Esophagus muscularis mucosa (tissue), 4 donors: Measurements from ENCODE around the gene CDCA7. TPM values are rescaled to one million over a fixed set of nuclear protein-coding genes. Genes with fewer than 3 reads are reported as not detected.
"Not testable (repeated sequence)": the region's sequence is repeated elsewhere in the genome, so short reads cannot be mapped to it uniquely, and the experiment has no call there.

Source experiments
- DNase-seq: peaks from one replicate; pipeline ENCODE4 v3.0.0-alpha.2; 2017; ENCODE audit errors: extremely low spot score
- H3K27ac ChIP-seq, 4 donors: fragments of 200-600 bp; sonication (generic); replicated peaks in 1 of 4; 1 replicate in 3 of 4; 2 replicates in 1 of 4; pipeline ENCODE4 v1.5.1; 2016 to 2019; ENCODE audit warnings: mild to moderate bottlenecking in 1 of 4
- H3K27me3 ChIP-seq, 4 donors: fragments of 200-600 bp; sonication (generic); one replicate each; pipeline versions ENCODE4 v1.5.1 to v1.6.0; 2016 to 2019
- H3K36me3 ChIP-seq, 4 donors: fragments of 200-600 bp; sonication (generic); one replicate each; pipeline ENCODE4 v1.5.1; 2016 to 2019
- H3K4me1 ChIP-seq, 4 donors: fragments of 200-600 bp; sonication (generic); one replicate each; pipeline ENCODE4 v1.5.1; 2016 to 2019
- H3K4me3 ChIP-seq, 4 donors: fragments of 200-600 bp; sonication (generic); 1 replicate in 2 of 4; 2 replicates in 2 of 4; pipeline ENCODE4 v1.5.1; 2016 to 2019; ENCODE audit warnings: mild to moderate bottlenecking in 4 of 4, moderate library complexity in 1 of 4
- H3K9me3 ChIP-seq, 4 donors: fragments of 200-600 bp; sonication (generic); 1 replicate in 3 of 4; 2 replicates in 1 of 4; pipeline ENCODE4 v1.5.1; 2016 to 2019
- EP300 ChIP-seq: sonication (generic); formaldehyde crosslinking; IDR thresholded peaks from one replicate; pipeline ENCODE4 v1.6.1; 2017; ENCODE audit warnings: antibody characterized with exemption
- POLR2A ChIP-seq: fragments of 450-650 bp; IDR thresholded peaks from one replicate; pipeline ENCODE4 v1.6.1; 2017; ENCODE audit warnings: antibody characterized with exemption, moderate library complexity, mild to moderate bottlenecking, low read depth
- POLR2AphosphoS5 ChIP-seq, 2 donors: sonication (generic); formaldehyde crosslinking; IDR thresholded peaks; one replicate each; pipeline ENCODE4 v1.6.1; 2017; ENCODE audit warnings: antibody characterized with exemption in 2 of 2
- WGBS: methylation state at CpG from one replicate; pipeline ENCODE4 v1.1.5; 2018; 5-methylcytosine and 5-hydroxymethylcytosine counted together
- intact Hi-C: fragments of 100-400 bp; cut with DNase I; formaldehyde crosslinking; loops from one replicate; pipeline ENCODE4 v1.15.1; 2023
- total RNA-seq, 4 donors: library from RNA; depleted of rRNA; stranded (reverse); fragments of >200 nt; gene quantifications; one replicate each; pipeline versions ENCODE4 v1.1.0 to v1.2.1, GENCODE V29; 2016
- TF ChIP-seq, protein P1 (sequence below), 3 experiments: fragments of 200-600 bp in 2 of 3; fragments of 450-650 bp in 1 of 3; sonication (generic) in 2 of 3; IDR thresholded peaks; one replicate each; pipeline ENCODE4 v1.5.1; 2017 to 2019; ENCODE audit warnings: antibody characterized with exemption in 3 of 3, mild to moderate bottlenecking in 2 of 3, moderate library complexity in 1 of 3

Gene CDCA7
- total RNA-seq, 4 donors from 2014 or later = 0.42 to 3.1 (median 1.2) TPM

DNA sequence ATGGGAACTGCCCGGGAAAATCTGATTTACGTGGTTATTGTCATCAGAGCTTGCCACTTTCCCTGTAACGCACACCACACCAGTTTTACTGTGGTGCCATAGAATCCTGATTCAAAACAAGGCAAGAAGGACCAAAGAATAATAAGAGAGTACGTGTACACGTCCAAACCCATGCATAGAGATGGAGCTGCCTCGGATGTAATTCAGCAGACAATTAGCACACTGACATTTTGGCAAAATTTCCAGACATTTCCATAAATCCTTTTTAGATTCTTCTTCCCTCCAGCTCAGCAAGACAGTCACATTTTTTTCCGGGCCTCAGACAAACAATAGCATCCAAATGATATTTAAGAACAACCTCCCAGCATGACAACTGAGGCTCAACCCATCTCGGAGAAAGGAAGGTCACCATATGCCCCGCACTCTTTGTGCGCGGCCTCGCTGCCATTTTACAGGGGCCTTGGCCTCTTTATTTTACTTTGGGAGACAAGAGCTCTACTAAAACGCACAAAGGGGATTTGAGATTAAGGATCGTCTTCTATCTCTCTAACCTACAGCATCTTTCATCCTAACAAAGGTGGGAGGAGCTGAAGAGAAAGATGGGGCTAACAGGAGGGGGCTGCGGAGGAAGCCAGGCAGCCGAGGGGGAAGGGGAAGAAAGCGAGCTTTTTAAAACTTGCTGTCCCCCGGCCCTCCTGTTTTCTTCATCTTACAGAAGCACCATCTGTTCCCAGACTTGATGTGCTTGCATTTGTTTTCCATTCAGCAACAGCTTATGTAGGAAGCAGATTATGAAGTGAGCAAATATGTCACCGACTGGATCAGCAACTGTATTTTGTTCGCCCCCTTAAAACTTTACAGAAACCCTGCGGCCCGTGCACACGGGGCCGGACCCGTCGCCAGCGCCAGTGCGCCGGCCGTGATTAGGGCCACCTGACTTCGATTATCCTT, 61.0 kb downstream of the CDCA7 start:
- intact Hi-C loops = no loop called here
- TF ChIP-seq, protein P1, sequence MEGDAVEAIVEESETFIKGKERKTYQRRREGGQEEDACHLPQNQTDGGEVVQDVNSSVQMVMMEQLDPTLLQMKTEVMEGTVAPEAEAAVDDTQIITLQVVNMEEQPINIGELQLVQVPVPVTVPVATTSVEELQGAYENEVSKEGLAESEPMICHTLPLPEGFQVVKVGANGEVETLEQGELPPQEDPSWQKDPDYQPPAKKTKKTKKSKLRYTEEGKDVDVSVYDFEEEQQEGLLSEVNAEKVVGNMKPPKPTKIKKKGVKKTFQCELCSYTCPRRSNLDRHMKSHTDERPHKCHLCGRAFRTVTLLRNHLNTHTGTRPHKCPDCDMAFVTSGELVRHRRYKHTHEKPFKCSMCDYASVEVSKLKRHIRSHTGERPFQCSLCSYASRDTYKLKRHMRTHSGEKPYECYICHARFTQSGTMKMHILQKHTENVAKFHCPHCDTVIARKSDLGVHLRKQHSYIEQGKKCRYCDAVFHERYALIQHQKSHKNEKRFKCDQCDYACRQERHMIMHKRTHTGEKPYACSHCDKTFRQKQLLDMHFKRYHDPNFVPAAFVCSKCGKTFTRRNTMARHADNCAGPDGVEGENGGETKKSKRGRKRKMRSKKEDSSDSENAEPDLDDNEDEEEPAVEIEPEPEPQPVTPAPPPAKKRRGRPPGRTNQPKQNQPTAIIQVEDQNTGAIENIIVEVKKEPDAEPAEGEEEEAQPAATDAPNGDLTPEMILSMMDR (IDR thresholded peaks at IDR 0.05) = no peak
- TF ChIP-seq EP300 (no peak), POLR2AphosphoS5 (IDR thresholded peaks at IDR 0.05) (no peak), POLR2A (no peak)
- no peaks in the 10 kb centered on the region for H3K9me3 ChIP-seq
- H3K27ac ChIP-seq = no peak overlapping the region
- no peak for DNase-seq
- peaks cover 0 to 15% (median 0%) of the 10 kb centered on the region in 4 donors for H3K27me3 ChIP-seq
- H3K36me3 ChIP-seq = no peaks in the 10 kb centered on the region
- H3K4me3 ChIP-seq = no peak overlapping the region
- WGBS = 67% methylated on average over 31 of the region's 31 CpGs
- no peaks in the 10 kb centered on the region for H3K4me1 ChIP-seq

DNA sequence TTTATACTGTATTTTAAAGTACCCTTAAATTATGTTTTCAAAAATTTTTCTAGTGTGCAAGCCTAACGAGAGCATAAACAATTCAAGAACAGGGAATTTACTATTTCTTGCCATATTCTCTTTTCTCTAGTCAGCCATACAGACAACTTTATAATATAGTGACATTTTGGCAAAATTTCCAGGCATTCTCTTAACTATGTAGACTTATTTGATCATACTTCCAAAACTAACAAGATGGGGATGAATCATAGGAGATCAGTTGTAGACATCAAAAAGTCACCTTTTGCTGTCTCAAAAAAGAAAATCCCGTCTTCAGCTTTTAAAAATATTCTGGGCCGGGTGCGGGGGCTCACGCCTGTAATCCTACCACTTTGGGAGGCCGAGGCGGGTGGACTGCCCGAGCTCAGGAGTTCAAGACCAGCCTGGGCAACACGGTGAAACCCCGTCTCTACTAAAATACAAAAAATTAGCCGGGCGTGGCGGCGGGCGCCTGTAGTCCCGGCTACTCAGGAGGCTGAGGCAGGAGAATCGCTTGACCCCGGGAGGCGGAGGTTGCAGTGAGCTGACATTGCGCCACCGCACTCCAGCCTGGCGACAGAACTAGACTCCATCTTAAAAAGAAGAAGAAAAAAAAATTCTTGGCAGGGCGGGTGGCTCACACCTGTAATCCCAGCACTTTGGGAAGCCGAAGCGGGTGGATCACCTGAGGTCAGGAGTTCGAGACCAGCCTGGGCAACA, 61.9 kb downstream of the CDCA7 start:
- H3K4me1 ChIP-seq, H3K4me3 ChIP-seq, DNase-seq, H3K9me3 ChIP-seq, H3K27ac ChIP-seq, H3K36me3 ChIP-seq, intact Hi-C loops: not testable (repeated sequence)
- H3K27me3 ChIP-seq = peaks cover 0 to 15% (median 0%) of the 10 kb centered on the region in 4 donors
- 95% methylated on average over 26 of the region's 26 CpGs for WGBS

DNA sequence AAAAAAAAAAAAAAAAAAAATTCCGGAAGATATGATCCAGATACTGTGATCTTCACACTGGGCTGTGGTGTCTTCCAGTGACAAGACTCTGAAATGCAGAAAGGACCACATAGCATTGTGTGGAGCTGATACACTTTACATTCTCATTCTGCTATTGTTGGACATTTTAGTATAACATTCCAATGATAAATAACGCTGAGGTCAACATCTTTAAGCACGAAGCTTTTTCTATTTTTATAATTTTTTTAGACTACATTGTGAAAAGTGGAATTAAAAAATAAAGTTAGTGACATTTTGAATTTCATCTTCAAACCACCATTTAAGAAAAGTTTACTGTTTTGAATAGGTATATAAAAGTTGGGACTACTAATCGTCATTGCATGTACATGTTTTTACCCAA, 62.7 kb downstream of the CDCA7 start:
- no peak overlapping the region for H3K4me3 ChIP-seq
- DNase-seq = no peak
- H3K4me1 ChIP-seq = no peaks in the 10 kb centered on the region
- intact Hi-C loops = no loop called here
- no peaks in the 10 kb centered on the region for H3K9me3 ChIP-seq
- H3K27me3 ChIP-seq = peaks cover 0 to 19% (median 0%) of the 10 kb centered on the region in 4 donors
- TF ChIP-seq POLR2AphosphoS5 (IDR thresholded peaks at IDR 0.05) (no peak), POLR2A (no peak), EP300 (no peak)
- TF ChIP-seq, protein P1 (IDR thresholded peaks at IDR 0.05) = no peak
- no peak overlapping the region for H3K27ac ChIP-seq
- H3K36me3 ChIP-seq = no peaks in the 10 kb centered on the region
- 87% methylated on average over 4 of the region's 4 CpGs for WGBS

DNA sequence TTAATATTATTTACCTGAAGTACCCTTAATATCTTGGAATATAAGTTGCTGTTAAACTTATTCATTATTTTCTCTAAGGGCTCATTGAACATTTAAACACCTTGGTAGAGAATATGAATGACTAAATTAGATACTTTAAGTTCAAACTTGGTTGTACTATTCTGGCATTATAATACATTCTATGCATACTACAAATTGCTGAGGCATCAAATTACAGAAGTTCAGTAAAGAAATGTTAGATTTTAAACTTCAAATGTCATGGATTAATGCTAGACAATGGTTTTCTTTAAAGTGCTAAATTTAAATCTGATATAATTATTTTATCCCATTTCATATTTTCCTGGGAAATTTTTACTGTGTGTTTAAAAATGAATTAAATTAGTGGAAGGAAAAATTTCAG, 63.1 kb downstream of the CDCA7 start:
- Histone ChIP-seq H3K4me1 (no peaks in the 10 kb centered on the region), H3K36me3 (no peaks in the 10 kb centered on the region), H3K27me3 (peaks cover 0 to 19% (median 0%) of the 10 kb centered on the region in 4 donors), H3K4me3 (no peak overlapping the region), H3K27ac (no peak overlapping the region), H3K9me3 (no peaks in the 10 kb centered on the region)
- TF ChIP-seq POLR2AphosphoS5 (IDR thresholded peaks at IDR 0.05) = no peak
- intact Hi-C loops = no loop called here
- DNase-seq = no peak
